ENCODE data around the gene CELSR1.

GRCh38 chr22:46369716-46370583 is 167.5 kb downstream of the CELSR1 start:
- TF ChIP-seq CTCF (IDR thresholded peaks at IDR 0.05) (no peak), EZH2 (IDR thresholded peaks at IDR 0.05; ENCODE audit: borderline replicate concordance, insufficient read depth, low read depth, low read length, poor library complexity, severe bottlenecking) (no peak)
